AG10803 (cell line): Measurements from ENCODE around the gene CCHCR1.
"Not testable (repeated sequence)": the region's sequence is repeated elsewhere in the genome, so short reads cannot be mapped to it uniquely, and the experiment has no call there.

Experiments used
- DNase-seq: peaks from one replicate; pipeline ENCODE4 v3.0.0; 2010; ENCODE audit warnings: low read depth
- H3K4me3 ChIP-seq: 2 replicates; pipeline ENCODE4 v1.5.1; 2011; ENCODE audit warnings: mild to moderate bottlenecking, low read length, control low read depth
- TF ChIP-seq, protein P1 (sequence below): conservative IDR thresholded peaks from 2 replicates; pipeline ENCODE4 v1.5.1; 2011; ENCODE audit warnings: mild to moderate bottlenecking, low read length, control low read depth, inconsistent platforms

CCHCR1 gene

DNA sequence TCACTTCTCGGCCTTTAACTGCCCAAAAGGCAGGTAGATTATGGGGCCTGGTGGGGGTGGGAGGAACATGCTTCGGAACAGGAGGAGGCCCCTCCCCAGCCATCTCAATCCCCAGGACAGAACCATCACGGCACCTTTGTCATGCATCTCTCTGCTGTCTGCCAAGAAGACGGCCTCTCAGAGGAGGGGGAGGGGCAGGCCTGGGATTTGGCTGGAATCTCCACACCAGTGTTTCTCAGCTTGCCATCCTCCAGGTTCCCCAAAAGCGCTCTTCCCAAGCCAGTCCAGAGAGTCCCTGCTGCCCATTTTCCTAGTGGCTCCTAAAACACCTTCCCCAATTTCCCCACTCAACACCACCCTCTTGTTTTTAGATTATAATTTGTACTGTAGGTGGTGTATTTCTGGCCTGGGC is 15.4 kb upstream of the CCHCR1 start:
- DNase-seq: no peak

DNA sequence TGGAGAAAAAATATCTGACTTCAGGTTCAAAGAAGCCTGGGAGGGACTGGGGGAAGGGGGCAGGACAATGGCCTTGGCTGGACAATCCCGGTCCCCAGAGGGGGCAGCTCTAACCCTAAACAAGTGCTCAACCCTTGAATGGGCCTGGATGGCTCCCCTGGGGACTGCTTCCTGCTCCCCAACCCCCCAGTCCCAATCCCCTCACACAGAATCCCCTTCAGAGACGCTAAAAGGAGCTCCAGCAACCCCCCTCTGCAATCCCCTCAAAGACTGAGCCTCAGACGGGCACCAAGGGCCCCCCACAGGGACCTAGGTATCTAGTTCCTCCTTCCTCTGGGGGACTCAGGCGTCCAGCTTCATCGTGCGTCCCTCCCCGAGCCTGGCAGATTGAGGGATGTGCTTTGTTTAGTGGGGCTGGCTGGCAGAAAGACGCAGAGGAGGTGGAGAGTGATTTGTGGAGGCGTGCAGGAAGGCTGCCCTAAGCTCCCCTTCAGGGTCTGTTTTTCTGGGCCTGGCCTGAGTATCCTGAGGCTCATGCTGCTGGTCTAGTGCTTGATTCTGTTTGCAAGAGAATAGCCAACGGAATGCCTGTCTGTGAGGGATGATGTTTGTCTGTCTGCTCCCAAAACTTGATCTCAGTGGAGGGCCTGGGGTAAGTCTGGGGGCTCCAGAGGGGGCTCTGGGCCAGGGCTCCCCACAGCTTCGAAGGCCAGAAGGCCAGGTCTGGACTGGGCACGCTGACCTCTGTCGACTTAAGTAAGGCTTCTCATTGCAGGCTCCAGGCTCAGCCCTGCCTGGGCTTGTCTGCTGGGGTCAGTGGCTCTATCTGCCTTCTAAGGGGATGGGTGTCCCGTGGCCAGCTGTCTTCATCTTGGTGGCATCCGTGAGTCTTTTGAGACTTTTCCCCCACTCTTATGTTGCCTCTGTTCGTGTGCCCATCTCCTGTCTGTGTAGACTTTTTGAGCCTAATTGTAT is 14.6 kb upstream of the CCHCR1 start:
- DNase-seq: no peak
- TF ChIP-seq, protein P1, sequence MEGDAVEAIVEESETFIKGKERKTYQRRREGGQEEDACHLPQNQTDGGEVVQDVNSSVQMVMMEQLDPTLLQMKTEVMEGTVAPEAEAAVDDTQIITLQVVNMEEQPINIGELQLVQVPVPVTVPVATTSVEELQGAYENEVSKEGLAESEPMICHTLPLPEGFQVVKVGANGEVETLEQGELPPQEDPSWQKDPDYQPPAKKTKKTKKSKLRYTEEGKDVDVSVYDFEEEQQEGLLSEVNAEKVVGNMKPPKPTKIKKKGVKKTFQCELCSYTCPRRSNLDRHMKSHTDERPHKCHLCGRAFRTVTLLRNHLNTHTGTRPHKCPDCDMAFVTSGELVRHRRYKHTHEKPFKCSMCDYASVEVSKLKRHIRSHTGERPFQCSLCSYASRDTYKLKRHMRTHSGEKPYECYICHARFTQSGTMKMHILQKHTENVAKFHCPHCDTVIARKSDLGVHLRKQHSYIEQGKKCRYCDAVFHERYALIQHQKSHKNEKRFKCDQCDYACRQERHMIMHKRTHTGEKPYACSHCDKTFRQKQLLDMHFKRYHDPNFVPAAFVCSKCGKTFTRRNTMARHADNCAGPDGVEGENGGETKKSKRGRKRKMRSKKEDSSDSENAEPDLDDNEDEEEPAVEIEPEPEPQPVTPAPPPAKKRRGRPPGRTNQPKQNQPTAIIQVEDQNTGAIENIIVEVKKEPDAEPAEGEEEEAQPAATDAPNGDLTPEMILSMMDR: no peak

More for the DNA sequence above, 15.4 kb upstream of the CCHCR1 start:
- TF ChIP-seq, protein P1: no peak
- H3K4me3 ChIP-seq: no peak overlapping the region

DNA sequence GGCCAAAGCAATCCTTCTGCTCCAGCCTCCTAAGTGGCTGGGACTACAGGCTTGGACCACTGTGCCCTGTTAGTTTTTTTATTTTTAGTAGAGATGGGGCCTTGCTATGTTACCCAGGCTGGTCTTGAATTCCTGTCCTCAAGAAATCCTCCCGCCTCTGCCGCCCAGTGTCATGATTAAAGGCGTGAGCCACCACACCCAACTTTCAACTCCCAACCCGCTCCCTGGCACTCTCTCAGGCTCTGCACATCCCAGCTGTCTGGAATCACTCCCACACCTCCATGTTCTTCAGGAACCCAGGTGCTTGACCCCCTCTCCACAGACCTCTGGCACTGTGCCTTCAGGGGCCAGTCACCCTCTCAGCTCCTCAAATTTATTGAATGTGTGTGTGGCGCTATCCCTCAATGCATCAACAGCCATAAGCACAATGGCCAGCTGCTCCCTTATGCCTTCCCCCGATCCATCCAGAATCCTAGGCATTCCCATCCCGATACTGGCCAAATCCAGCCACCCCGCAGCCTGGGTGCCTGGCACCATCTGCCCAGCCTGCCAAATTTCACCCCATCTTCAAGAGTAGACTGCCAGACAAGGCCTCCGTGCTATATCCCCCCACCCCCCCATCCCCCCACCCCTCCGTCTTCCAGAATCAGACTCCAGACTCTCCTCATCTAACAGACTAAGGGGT is 13.5 kb upstream of the CCHCR1 start:
- TF ChIP-seq, protein P1: no peak
- no peak overlapping the region for H3K4me3 ChIP-seq
- no peak for DNase-seq

More for the DNA sequence above, 14.6 kb upstream of the CCHCR1 start:
- H3K4me3 ChIP-seq: no peak overlapping the region

DNA sequence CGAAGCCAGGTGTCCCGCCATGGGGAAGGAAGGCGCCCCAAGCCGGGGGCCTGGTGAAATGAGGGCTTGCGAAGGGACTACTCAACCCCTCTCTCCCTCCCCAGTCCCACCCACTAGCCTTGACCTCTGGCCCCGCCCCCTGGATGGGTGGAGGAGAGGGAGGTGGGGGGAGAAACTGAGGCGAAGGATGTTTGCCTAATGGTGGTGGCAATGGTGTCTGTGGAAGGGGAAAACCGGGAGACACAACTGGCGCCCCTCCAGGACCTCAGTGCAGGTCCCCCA is 12.9 kb upstream of the CCHCR1 start, which contains the start of gene POU5F1:
POU5F1 (minus strand) TSS at position 83 of the 282 bp plus-strand sequence; CDS start at position 21, 62 bp downstream.
- DNase-seq: no peak
- no peak within 1 kb of the TSS for H3K4me3 ChIP-seq
- TF ChIP-seq, protein P1: no peak

DNA sequence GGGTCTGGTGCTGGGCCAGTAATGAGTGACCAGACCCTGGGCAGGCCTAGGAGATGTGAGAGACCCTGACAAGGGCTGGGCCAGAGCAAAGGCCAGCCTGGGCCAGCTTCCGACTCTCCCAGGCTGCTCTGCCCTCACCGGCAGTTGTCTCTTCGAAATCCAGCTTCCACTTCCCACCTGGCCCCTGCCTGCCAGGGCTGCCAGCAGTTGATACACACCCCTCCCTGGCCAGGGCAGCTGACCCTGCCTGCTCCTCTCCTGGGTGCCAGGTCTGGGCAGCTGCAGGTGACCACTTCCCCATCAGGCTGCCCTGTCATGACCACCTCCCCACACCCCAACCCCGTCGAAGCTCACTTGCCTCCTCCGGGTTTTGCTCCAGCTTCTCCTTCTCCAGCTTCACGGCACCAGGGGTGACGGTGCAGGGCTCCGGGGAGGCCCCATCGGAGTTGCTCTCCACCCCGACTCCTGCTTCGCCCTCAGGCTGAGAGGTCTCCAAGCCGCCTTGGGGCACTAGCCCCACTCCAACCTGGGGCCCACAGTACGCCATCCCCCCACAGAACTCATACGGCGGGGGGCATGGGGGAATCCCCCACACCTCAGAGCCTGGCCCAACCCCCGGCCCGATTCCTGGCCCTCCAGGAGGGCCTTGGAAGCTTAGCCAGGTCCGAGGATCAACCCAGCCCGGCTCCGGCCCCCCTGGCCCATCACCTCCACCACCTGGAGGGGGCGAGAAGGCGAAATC is 12.4 kb upstream of the CCHCR1 start:
- not testable (repeated sequence) for DNase-seq, H3K4me3 ChIP-seq

DNA sequence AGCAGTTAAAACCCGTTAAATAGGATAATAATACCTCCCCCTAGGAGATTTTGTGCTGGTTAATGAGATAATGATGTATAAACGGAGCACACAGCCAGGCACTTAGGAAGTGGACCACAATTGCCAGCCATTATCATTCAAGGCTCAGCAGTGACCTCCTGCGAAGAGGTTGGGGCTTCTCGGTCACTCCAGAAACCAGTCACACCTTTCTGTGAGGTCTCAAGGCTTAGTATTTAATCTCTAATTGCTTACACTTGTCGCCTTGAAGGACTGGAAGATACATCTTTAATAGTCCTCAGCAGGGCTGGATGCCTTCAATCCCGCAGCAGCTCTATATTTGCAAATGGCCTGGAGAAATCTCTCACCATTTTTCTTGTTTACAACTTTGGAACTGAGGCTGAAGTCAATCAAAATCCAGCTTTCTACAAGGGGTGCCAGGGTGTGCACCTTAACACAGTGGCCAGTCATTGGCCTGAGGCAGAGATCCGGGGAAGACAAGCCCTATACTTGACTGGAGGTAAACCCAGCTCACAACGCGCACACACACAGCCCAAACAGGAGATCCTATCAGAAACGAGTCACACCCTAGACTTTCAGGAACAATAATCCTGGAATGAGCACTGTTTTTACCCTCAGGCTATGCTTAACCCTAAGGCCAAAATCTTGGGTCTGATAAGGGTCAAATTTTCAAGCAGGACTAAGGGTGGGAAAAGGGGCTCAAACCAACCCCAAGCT is 11.7 kb upstream of the CCHCR1 start:
- DNase-seq: no peak
- TF ChIP-seq, protein P1: no peak
- H3K4me3 ChIP-seq: no peak overlapping the region

DNA sequence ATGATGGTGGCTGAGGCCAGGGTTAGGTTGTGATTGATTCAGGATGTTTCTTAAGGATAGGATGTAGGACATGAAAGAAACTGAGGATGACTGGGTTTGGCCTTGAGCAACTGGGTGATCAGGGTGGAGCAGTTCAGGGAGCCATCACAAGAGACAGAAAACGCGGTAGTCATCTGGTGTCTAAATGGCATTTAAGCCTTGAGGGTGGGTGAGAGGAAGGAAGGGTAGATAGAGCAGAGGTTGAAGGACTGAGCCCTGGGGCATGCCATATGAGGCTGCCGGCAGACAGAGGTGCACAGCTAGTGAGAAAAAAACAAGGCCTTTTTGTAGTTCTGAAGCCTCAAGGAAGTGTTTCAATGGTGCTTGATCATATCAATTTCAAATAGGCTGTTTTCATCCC is 11.0 kb upstream of the CCHCR1 start:
- TF ChIP-seq, protein P1: no peak
- no peak for DNase-seq
- H3K4me3 ChIP-seq: no peak overlapping the region
